Effector CD8-positive, alpha-beta T cell (primary cell): ENCODE measurements around the gene CMKLR1.

Experiments used
- DNase-seq: peaks from one replicate; lab custom pipeline; 2025; lab: John Stamatoyannopoulos, UW

CMKLR1 gene

DNA sequence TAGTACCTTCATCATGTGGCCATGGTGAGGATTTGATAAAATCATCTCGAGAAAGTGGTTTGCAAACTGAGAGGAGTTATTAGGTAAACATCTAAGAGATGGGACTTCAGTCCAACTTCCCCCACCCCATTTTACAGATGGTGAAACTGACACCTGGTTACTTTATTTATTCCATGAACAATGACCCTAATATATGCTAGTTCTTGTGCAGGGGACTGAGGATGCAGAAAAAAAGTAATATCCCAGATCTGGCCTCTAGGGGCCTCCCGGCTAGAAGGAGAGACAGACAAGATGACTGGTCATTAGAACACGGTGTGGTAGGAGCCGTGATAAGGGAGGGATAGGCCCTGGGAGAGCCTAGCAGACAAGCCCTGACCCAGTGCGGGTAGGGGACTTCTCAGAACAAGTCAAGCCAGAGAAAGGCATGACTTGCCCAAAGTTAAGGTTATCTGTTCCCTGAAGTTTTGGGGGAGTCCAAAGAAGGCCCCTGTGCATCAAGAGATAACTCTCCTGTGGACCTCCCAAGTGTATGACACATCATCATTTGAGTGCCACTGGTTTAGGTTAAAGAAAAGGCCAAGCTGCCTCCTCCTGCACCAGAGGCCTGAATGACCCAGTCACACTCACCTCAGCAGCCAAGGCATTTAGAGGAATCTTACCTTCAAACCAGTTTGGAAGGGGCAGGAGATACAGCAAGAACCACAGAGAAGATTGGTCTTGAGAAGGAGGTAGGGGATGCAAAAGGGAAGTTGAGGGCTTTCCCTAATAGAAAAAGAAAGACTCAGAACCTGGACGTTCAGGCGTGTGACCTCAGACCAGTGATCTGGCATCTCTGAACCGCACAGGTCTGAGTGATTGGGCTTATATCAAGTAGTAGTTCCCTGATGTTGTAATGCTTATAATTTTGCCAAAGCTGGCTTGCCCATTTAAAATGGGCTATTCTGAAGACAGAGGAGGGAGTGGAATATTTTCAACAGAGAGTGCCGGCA lies 1.6 kb downstream of the CMKLR1 start:
- no peak for DNase-seq

DNA sequence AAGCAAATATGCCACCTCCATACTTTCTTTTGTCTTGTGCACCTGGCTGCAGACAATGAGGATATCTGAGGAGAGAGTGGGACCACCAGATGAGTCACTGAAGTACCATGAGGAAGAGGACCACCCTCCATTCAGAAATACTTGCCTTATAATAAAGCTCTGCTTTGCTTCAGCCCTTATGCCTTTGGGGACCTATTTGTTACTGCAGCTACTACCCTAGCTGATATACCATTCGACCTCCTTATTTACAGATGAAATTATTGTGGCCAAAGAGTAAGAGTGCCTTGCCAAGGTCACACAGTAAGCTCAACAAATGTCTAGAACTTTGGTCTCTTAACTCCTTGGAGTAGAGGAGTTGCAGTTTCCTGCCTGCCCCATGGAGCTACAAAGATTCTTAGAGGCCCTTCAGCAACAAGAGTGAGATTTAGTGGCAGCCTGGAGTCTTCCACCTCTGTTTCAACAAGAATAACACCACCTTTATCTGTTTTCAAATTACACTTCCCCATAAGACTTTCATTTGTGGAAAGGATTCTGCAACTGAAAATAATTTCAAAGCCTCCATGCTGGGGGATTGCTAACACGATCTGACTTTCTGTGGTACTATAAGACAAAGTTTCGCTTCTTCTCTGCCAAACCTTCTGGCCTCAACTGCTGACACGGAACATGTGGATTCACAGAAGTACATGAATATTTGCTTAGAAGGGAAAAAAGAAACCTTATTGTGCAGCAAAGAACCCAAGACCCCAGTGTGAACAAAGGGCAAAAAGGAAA lies 3.6 kb downstream of the CMKLR1 start:
- no peak for DNase-seq

DNA sequence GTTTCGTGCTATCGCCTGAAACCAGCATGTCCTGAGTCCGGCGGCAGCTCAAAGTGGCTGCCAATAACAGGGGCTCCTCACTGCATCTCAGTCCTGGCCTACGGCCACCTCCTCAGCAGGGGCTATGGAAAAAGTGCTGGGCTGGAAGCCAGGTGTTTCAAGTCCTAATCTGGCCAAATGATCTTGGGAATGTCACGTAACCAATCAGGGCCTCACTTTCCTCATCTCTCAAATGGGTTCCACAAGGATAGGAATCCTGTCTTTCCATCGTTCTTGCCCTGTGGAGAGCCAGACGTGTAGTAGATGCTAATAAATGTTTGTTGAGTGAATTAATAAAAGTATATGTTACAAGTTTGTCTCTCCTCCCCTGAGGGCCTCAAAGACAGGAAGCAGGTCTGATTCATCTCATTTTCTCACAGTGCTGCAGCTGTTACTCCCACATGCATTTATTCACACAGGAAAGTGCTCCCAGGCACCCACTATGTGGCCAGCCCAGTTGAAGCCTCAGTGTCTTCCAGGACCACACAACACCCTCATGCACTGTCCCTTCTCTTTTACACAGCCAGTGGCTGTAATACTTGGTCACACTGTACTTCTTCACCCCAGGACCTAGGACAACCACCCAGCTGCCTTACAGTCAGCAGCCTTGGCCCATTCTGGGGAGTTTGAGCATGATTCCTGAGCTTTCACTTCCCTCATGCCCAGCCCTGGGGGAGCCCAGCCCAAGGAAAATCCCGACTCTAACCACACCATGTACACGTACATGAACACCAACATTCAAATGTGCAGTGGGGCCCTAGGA lies 5.0 kb downstream of the CMKLR1 start:
- DNase-seq: no peak

DNA sequence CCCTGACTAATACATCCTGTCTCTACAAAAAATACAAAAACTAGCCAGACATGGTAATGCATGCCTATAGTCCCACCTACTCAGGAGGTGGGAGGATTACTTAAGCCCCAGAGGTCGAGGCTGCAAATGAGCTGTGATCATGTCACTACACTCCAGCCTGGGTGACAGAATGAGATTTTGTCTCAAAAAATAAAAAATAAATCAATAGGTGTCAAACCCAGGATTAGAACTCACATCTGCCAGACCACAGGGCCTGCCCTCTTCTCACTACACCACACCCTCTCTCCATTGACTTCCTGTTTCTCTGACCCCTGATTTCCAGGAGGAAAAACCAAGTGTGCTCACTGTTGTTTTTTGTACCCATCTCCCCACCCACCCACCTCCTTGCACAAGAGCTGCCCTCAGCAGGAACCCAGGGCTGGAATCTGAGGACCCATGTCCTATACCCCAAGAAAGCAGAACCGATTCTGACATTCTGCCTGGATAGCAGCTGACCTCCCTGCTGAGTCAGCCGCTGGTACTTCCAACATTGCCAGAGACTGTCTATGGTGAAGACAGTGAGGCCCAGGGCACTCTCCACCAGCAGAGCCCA lies 6.2 kb downstream of the CMKLR1 start:
- no peak for DNase-seq

DNA sequence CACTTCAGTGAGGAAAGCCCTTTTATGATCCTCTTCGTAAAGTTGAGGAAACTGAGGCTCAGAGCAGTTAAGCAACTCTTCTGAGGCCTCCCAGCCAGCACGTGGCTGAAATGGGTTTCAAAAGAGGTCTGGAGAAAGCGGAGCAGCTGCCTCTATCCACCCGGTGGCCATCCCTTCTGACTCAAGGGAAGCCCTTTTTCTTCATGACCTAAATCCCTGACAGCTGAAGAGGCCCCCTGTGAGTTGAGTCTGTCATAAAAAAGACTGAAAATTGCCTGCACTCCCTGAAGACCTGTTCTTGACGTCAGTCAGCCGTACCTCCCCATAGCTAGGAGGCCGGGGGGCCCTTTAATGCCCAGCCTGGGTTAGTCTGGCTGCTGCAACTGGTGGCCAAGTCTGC lies 10.7 kb downstream of the CMKLR1 start:
- DNase-seq: no peak

DNA sequence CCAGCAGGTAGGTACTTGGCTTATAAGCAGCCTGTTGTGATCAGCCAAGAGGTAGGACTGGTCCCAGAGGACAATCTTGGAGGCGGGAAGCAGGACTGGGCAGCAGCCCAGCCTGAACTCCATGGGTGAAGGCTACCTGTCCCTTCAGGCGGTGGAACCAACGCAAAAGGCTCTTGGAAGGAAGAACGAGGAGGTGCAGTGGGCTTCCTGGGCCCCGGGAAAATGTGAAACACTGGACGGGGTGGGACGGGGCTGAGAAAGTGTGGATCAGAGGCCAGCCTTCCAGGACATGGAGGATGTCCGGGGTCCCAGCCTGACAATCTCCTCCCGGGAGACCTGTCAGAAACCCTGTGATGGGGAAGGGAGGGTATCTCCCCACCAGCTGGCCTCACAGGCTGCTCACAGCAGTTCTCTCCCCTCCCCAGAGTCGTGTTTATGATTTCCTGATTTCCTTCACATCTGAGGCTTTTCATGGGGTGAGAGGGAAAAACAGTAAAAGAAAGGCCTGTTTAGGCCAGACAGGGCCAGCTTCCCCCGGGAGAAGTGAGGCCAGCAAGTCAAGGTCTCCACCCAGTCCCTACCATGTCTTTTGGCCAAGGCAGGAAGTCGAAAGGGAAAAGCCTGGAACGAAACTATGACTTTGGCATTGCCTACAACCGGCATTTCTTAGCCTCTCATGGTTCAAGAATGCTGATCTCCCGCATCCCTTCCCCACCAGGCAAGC lies 11.3 kb downstream of the CMKLR1 start:
- no peak for DNase-seq

DNA sequence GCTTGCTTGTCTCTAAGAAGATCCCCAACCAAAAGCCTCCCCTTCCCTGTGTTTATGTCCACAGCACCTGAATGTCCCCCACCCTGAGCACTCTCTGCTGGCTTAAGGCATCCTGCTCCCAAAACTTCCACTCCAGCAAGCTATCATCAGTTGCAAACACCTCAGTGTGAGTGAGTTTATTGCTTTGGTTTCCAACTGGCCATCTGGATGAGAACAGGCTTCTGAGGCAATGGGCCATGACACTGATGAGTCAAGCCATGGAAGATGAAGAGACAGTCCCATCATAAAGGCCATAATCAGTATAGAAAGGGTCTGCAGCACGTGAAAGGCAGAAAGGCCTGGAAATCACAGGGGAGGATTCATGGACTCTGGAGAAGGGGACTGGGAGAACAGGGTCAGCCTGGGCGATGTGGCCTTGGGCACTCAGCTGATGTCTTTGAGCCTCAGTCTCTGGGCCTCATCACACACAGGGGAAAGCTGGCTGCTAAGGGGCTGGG lies 12.8 kb downstream of the CMKLR1 start:
- DNase-seq: no peak

DNA sequence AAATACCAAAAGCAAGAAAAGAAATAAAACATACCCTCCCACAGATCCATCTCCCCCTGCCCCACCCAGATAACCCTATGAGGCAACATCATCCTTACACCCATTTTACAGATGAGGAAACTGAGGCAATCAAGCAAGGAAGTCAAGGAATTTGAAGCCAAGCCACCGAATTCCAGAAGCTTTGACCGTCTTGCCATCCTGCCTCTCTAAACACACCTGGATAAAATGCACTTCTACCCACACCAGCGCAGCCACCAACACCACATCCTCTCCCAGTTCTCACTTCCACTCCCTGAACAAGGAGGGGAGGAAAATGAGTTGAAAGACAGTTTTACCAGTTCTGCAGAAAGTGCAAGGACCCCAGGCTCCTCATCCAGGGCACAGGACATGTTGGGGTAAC lies 13.6 kb downstream of the CMKLR1 start:
- DNase-seq: no peak

DNA sequence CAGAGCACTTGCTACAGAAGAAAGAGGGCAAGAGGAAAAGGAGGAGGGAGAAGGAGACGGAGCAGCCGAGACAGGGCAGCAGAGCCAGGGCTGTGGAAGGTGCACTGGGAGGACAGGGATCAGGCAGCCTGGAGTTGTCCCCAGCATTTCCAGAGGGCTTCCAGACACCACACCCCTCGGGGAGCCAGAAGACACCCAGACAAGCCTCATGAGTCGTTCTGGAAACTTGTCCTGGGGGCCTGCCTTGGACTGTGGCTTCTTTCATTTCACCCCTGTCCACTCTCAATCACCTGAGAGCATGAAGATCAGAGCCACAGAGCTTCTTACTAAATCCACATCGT lies 14.1 kb downstream of the CMKLR1 start:
- no peak for DNase-seq

DNA sequence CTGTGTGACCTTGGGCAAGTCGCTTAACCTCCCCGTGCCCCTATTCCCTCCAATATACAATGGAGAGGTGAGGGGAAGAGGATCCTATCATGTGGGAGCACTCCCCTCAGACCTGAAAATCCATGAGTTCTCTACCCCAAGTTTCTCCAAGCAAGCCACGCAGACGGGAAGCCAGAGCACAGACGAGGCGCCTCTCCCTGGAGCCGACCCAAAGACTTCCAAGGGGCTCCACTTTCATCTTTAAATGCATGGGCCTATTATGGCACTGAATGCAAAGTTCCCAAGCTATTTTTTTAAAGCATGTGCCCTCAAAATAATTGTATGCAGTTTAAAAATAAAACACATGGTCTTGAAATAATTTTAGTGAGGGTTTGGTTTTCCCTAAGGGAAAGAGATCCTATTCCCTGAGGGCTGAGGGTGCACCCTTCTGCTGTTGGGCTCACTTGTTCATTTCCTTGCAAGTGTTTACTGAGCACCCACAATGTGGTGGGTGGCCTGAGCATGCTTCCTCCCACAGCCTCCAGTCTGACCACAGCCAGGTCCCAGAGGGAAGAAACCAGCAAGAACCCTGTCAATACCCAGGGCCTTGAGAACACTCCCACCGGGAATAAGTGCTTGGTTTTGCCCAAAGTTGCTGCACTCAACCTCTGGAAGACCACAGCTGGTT lies 14.6 kb downstream of the CMKLR1 start:
- no peak for DNase-seq

DNA sequence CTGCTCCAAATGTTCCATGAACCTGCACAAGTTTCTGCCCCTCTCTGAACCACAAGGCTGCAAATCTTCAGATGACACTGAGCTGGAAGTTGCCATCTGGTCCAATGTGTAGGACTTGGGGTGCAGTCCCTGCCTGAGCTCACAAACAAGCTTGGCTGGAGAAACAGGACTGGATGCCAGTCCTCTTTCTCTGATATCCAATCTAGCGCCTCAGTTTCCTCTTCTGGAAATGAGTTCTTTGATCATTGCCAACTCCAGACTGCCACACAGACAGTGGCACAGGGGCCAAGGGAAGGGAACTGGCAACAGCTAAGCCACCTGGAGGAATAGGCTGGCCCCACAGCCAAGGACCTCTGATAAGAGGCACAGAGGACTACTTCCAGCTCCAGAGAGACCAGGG lies 15.5 kb downstream of the CMKLR1 start:
- DNase-seq: no peak

DNA sequence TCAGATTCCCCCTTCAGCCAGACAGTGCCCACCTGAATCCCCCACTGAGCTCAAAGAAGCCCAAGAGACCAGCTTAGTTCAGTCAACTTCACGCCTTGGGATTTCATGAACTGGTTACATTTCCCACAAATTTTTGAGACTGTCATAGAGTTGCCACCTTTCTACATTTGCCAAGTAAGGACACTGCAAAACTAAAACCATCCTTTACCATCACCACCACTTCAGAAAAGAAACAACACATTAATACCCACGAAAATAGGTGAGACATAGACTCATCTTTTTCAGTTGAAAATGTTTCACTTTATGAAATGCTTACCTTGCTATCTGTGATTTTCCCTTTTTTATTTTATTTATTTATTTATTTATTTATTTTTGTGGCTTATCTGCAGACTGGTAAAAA lies 16.1 kb downstream of the CMKLR1 start:
- no peak for DNase-seq

DNA sequence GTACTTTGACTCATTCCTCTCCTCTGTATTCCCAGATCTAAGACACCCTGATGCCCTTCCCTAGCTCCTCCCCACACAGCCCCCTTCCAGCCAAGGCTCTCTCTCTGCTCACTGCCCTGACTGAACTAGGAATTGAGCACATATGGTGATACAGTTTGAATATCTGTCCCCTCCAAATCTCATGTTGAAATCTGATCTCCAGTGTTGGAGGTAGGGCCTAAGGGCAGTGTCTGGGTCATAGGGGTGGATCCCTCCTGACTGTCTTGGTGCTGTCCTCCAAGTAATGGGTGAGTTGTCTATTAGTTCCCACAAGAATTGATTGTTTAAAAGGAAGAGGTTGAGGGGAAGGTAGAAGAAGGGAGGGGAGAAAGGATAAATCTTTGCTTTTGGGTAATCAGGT lies 17.4 kb downstream of the CMKLR1 start:
- DNase-seq: no peak

DNA sequence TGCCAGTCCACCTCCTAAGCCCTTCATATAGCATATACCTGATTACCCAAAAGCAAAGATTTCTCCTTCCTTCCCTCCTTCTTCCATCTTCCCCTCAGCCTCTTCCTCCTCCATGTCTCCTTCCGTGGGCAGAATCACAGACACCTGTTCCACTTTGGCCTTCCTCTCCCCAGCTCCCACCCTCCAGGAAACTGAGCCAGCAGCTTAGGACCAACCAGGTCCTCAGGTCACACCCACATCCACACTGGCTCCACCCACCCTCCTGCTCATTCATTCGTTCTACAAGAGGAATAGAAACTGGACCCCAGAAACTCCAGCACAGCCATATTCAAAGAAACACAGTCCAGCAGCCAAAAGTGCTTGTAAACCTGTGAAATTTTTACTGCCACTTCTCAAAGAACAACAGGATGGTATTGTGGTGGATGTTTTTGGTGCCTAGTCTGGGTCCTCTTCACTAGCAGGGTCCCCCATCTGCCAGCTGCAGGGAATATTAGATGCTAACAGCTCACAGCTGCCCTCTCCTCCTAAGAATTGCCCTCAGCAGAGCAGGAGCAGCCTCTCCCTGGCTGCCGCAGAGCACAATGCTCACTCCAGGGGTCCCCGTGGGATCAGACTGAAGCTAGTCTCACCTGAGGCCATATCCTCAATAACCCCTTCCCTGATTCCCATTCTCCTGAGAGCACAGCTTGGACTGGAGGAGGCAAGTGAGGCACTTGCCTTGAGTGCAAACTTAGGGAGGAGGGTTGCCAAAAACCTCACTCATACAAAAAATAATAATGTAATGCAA lies 18.4 kb downstream of the CMKLR1 start:
- DNase-seq: no peak

DNA sequence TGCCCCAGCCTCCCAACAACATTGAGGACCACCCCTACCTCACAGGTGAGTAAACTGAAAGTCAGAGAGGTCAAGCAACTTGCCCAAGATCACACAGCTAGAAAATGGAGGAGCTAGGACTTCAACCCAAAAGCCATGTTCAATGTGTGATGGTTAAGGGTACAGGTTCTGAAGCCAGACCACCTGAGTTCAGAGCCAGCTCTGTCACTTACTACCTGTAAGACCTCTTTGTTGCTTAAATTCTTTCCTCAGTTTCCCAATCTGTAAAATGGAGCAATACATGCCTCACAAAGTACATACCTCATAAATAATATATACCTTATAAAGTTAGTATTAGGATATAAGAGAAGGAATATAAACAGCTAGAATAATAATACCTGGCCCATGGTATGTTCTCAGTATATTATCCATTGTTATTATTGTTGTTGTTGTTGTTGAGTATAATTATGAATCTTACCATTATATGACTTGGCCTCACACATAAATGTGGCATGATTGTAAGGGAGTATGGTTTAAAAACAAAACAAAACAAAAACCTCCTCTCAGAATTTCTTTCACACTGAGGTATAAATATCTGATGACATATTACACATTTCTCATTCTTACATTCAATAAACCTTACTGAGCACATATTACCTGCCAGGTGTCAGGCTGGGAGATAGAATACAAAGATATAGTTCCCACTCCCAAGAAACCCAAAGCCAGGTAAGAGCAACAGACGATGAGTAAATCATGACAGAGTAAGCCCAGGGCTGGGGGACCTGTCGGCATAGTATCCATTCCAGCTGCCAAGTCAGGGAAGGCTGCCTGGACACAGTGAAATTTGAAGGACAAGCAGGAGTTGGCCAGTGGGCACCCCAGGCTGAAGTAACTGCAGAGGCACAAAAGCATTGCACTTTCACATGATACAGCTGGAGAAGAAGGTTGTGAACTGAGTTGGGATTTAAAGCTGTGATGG lies 19.6 kb downstream of the CMKLR1 start:
- no peak for DNase-seq

DNA sequence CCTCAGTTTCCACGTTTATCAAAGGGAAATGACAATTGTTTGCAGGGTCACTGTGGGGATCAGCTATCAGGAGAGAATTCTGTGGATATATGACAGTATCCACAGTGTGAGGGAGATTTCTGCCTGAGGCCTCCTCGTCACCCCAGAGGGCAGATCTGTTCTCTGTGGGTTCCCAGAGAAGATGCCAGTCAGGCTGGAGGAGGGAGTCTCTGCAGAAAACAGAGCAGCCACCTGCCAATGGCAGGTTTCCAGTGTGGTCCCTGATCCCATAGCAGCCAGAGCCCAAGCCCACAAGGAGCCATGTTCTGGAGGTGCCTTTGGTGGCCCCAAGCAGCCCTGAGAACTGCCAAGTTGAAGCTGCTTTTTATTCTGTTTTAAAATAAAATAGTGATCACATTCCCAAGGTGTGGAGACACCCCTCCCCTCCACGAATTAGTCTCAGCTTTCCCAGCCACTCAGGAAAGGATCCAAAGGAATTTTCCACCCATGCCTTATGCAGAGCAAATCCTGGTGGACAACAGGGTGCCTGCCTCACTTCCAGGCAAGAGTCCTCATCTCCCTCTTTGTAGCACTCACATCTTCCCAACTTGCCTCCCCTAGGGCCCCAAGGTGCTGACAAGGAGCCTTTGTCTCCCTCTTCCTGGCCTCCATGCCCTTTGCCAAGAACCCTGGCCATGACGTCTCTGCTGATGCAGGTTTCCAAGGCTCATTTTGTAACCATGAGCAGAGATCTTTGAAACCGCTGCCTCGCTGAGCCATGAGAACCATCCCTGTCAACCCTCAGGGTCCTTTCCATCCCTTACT lies 20.4 kb downstream of the CMKLR1 start:
- DNase-seq: no peak
